ENCODE results near the gene FKBP2. TPM values are rescaled to one million over a fixed set of nuclear protein-coding genes. Genes with fewer than 3 reads are reported as not detected.

FKBP2 gene
- total RNA-seq, 1 donor from 2014 or later: 5.3 TPM

DNA sequence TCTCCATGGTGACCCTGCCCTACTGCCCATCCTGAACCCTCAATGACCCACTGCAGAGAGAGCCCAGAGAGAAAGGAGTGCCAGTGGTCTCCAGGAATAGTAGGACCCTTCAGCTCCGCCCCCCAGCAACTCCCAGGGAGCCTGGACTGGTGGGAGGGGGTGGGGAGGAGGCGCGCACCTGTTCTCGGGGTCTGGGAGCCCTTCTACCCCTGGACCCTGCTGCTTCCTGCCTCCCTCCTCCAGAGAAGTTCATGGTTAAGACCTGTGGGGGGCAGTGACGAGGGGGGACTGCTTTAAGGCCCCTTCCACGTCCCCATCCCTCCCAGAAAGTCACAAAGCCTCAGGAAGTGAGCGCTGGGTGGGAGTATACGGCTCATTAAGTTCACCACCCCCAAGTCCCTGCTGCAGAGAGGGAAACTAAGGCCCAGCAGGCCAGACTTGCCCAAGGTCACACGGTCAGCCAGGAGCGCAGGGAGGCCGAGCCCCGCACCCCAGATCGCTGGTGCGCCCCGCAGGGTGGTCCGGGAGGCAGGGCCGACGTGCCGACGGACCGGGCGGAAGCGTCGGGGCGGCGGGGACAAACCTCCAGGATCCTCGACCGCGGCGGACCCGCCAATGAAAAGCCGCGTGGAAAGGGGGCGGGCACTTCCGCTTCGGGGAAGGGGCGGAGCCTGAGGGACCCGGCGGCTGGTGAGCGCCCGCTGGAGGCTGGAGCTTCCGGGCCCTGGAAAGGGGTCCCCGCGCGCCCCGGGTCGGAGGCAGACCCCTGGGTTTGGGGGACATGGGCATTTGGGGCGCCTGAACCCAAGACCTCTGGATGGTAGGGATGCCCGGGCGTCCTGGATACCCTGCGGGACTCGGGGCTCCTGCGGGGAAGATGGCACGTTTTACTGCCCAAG lies 15.0 kb upstream of the FKBP2 start, which contains the start of the genes NUDT22 and TRPT1:
NUDT22 (plus strand) TSS at position 667 of the 899 bp plus-strand sequence. CDS start 379 bp downstream, outside the sequence.
TRPT1 (minus strand) TSS at position 579 of the 899 bp plus-strand sequence; CDS start at position 253, 326 bp downstream.
- Histone ChIP-seq H3K27me3 (peaks cover 2% of the 10 kb centered on the region), H3F3A (ENCODE audit: low read depth) (peaks cover 25% of the 10 kb centered on the region), H3K36me3 (no peaks in the 10 kb centered on the region), H3K27ac (no peak within 1 kb of the TSS), H2AFZ (replicated peaks) (peak within 1 kb of the TSS; percentile 2), H3K4me1 (peaks cover 16% of the 10 kb centered on the region), H4K20me1 (ENCODE audit: low read depth) (no peaks in the 10 kb centered on the region), H3K79me2 (ENCODE audit: low read depth) (no peaks in the 10 kb centered on the region), H3K9ac (peak within 1 kb of the TSS; percentile 31), H3K4me3 (peak within 1 kb of the TSS; percentile 62), H3K4me2 (peak within 1 kb of the TSS; percentile 89), H3K9me3 (ENCODE audit: low read depth) (no peaks in the 10 kb centered on the region)
- DNase-seq (ENCODE audit: low spot score): peak; percentile 94
- Mint-ChIP-seq H3K27ac (no peak within 1 kb of the TSS), H3K4me1 (peaks cover 27% of the 10 kb centered on the region), H3K4me3 (peak within 1 kb of the TSS; percentile 91), H3K9me3 (no peaks in the 10 kb centered on the region), H3K27me3 (ENCODE audit: insufficient read depth, low read depth) (peaks cover 5% of the 10 kb centered on the region), H3K36me3 (no peaks in the 10 kb centered on the region)
- TF ChIP-seq EZH2phosphoT487 (IDR thresholded peaks at IDR 0.05) (no peak), EZH2 (IDR thresholded peaks at IDR 0.05) (no peak)
- TF ChIP-seq, protein P1, sequence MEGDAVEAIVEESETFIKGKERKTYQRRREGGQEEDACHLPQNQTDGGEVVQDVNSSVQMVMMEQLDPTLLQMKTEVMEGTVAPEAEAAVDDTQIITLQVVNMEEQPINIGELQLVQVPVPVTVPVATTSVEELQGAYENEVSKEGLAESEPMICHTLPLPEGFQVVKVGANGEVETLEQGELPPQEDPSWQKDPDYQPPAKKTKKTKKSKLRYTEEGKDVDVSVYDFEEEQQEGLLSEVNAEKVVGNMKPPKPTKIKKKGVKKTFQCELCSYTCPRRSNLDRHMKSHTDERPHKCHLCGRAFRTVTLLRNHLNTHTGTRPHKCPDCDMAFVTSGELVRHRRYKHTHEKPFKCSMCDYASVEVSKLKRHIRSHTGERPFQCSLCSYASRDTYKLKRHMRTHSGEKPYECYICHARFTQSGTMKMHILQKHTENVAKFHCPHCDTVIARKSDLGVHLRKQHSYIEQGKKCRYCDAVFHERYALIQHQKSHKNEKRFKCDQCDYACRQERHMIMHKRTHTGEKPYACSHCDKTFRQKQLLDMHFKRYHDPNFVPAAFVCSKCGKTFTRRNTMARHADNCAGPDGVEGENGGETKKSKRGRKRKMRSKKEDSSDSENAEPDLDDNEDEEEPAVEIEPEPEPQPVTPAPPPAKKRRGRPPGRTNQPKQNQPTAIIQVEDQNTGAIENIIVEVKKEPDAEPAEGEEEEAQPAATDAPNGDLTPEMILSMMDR (IDR thresholded peaks at IDR 0.05): no peak

GRCh38 chr11:64226507-64227051 lies 14.3 kb upstream of the FKBP2 start:
- Histone ChIP-seq H3K4me1 (peaks cover 16% of the 10 kb centered on the region), H3K27ac (no peak overlapping the region), H3K9ac (peak overlapping the region; percentile 31), H3K4me2 (peak overlapping the region; percentile 89), H3K27me3 (peaks cover 9% of the 10 kb centered on the region), H3K36me3 (no peaks in the 10 kb centered on the region), H3K79me2 (ENCODE audit: low read depth) (no peaks in the 10 kb centered on the region), H3K9me3 (ENCODE audit: low read depth) (no peaks in the 10 kb centered on the region), H3F3A (ENCODE audit: low read depth) (peaks cover 27% of the 10 kb centered on the region), H3K4me3 (peak overlapping the region; percentile 62), H2AFZ (replicated peaks) (peak overlapping the region; percentile 2), H4K20me1 (ENCODE audit: low read depth) (no peaks in the 10 kb centered on the region)
- Mint-ChIP-seq H3K27me3 (ENCODE audit: insufficient read depth, low read depth) (peaks cover 5% of the 10 kb centered on the region), H3K9me3 (no peaks in the 10 kb centered on the region), H3K36me3 (no peaks in the 10 kb centered on the region), H3K4me1 (peaks cover 29% of the 10 kb centered on the region), H3K27ac (no peak overlapping the region), H3K4me3 (peak overlapping the region; percentile 91)
- TF ChIP-seq EZH2 (IDR thresholded peaks at IDR 0.05) (no peak), EZH2phosphoT487 (IDR thresholded peaks at IDR 0.05) (no peak)
- TF ChIP-seq, protein P1 (IDR thresholded peaks at IDR 0.05): no peak
- DNase-seq (ENCODE audit: low spot score): no peak

DNA sequence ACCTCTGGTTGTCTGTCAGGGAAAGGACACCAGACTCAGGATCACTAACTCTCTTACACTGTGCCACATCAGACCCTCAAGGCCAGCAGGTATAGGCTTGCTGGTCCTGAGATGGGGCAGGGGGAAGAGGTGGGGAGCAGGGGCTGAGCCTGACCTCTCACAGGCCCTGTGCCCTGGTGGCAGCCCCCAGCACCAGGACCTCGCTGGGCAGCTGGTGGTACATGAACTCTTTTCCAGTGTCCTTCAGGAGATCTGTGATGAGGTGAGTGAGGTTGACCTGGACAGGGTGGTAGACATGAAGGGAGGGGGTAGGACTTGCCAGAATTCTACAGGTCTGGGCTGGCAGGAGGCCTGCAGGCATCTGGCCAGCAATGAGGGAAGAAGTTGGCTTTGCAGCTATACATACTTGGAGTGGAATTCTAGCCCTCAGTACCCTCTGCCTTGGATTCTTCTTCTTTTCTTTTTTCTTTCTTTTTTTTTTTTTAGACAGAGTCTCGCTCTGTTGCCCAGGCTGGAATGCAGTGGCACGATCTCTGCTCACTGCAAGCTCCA lies 13.4 kb upstream of the FKBP2 start:
- Histone ChIP-seq H3K9me3 (ENCODE audit: low read depth) (no peaks in the 10 kb centered on the region), H3F3A (ENCODE audit: low read depth) (peaks cover 27% of the 10 kb centered on the region), H2AFZ (replicated peaks) (no peak overlapping the region), H3K36me3 (no peaks in the 10 kb centered on the region), H3K4me1 (peaks cover 16% of the 10 kb centered on the region), H4K20me1 (ENCODE audit: low read depth) (no peaks in the 10 kb centered on the region), H3K4me3 (no peak overlapping the region), H3K27me3 (peaks cover 18% of the 10 kb centered on the region), H3K4me2 (peak overlapping the region; percentile 89), H3K27ac (no peak overlapping the region), H3K79me2 (ENCODE audit: low read depth) (no peaks in the 10 kb centered on the region), H3K9ac (no peak overlapping the region)
- Mint-ChIP-seq H3K27ac (no peak overlapping the region), H3K4me3 (peak overlapping the region; percentile 91), H3K27me3 (ENCODE audit: insufficient read depth, low read depth) (peaks cover 6% of the 10 kb centered on the region), H3K4me1 (peaks cover 33% of the 10 kb centered on the region), H3K36me3 (no peaks in the 10 kb centered on the region), H3K9me3 (no peaks in the 10 kb centered on the region)
- TF ChIP-seq, protein P1 (IDR thresholded peaks at IDR 0.05): no peak
- TF ChIP-seq EZH2 (IDR thresholded peaks at IDR 0.05): no peak
- no peak for TF ChIP-seq EZH2phosphoT487 (IDR thresholded peaks at IDR 0.05)
- DNase-seq (ENCODE audit: low spot score): no peak
